Ramos (cell line): Measurements from ENCODE around the gene THOC2.
"Not testable (repeated sequence)": the region's sequence is repeated elsewhere in the genome, so short reads cannot be mapped to it uniquely, and the experiment has no call there.

Source experiments
- in situ Hi-C: fragments of 300-500 bp; cut with MboI; formaldehyde crosslinking; loops from one replicate; pipeline ENCODE4 v1.14.3; 2022; ENCODE audit warnings: low sequenced_read_pairs; ENCODE audit not compliant: unreplicated experiment

Gene THOC2

GRCh38 chrX:123739474-123739873, 6.6 kb upstream of the THOC2 start:
- in situ Hi-C loops = no loop called here

GRCh38 chrX:123738378-123738940, 5.6 kb upstream of the THOC2 start:
- in situ Hi-C loops = no loop called here

GRCh38 chrX:123736333-123736921, 3.6 kb upstream of the THOC2 start:
- in situ Hi-C loops = no loop called here

GRCh38 chrX:123735137-123735536, 2.3 kb upstream of the THOC2 start:
- in situ Hi-C loops = not testable (repeated sequence)

GRCh38 chrX:123734079-123734478, 1.2 kb upstream of the THOC2 start:
- in situ Hi-C loops = not testable (repeated sequence)

GRCh38 chrX:123731987-123732669, 724 bp downstream of the THOC2 start:
- in situ Hi-C loops = no loop called here

- in situ Hi-C loops = no loop called here
These were observed 1.4 kb downstream of the THOC2 start for GRCh38 chrX:123731258-123731986.

- in situ Hi-C loops = no loop called here
These were observed 4.3 kb downstream of the THOC2 start for GRCh38 chrX:123728554-123728953.

GRCh38 chrX:123728016-123728415, 4.8 kb downstream of the THOC2 start:
- in situ Hi-C loops = no loop called here

- in situ Hi-C loops = not testable (repeated sequence)
These were observed 10.7 kb downstream of the THOC2 start for GRCh38 chrX:123722193-123722592.

GRCh38 chrX:123720486-123720885, 12.4 kb downstream of the THOC2 start:
- in situ Hi-C loops = no loop called here

GRCh38 chrX:123713841-123714240, 19.0 kb downstream of the THOC2 start:
- in situ Hi-C loops = no loop called here

- in situ Hi-C loops = no loop called here
These were observed 19.4 kb downstream of the THOC2 start for GRCh38 chrX:123713434-123713833.

- in situ Hi-C loops = not testable (repeated sequence)
These were observed 21.7 kb downstream of the THOC2 start for GRCh38 chrX:123711201-123711600.

- in situ Hi-C loops = no loop called here
These were observed 28.1 kb downstream of the THOC2 start for GRCh38 chrX:123704781-123705180.

GRCh38 chrX:123698979-123699520, 33.8 kb downstream of the THOC2 start:
- in situ Hi-C loops = no loop called here

GRCh38 chrX:123696334-123696733, 36.5 kb downstream of the THOC2 start:
- in situ Hi-C loops = no loop called here

- in situ Hi-C loops = no loop called here
These were observed 37.6 kb downstream of the THOC2 start for GRCh38 chrX:123695242-123695641.

- in situ Hi-C loops = no loop called here
These were observed 41.1 kb downstream of the THOC2 start for GRCh38 chrX:123691776-123692175.

GRCh38 chrX:123688524-123688923, 44.3 kb downstream of the THOC2 start:
- in situ Hi-C loops = no loop called here

GRCh38 chrX:123685232-123685631, 47.6 kb downstream of the THOC2 start:
- in situ Hi-C loops = no loop called here
